C4-2B (cell line): ENCODE measurements around the gene RPL26.
"Not testable (repeated sequence)": the region's sequence is repeated elsewhere in the genome, so short reads cannot be mapped to it uniquely, and the experiment has no call there.

Experiments used
- ZFX ChIP-seq: fragments of 450-650 bp; IDR thresholded peaks from 2 replicates; pipeline ENCODE4 v1.6.1; 2017
- TF ChIP-seq, protein P1 (sequence below): fragments of 450-650 bp; conservative IDR thresholded peaks from 2 replicates; pipeline ENCODE4 v1.5.1; 2017; ENCODE audit warnings: mild to moderate bottlenecking

DNA sequence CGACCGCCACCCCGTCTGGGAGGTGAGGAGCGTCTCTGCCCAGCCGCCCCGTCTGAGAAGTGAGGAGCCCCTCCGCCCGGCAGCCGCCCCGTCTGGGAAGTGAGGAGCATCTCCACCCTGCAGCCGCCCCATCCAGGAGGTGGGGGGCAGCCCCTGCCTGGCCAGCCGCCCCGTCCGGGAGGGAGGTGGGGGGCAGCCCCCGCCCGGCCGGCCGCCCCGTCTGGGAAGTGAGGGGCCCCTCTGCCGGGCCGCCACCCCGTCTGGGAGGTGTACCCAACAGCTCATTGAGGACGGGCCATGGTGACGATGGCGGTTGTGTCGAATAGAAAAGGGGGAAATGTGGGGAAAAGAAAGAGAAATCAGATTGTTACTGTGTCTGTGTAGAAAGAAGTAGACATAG is 9.1 kb downstream of the RPL26 start:
- TF ChIP-seq, protein P1, sequence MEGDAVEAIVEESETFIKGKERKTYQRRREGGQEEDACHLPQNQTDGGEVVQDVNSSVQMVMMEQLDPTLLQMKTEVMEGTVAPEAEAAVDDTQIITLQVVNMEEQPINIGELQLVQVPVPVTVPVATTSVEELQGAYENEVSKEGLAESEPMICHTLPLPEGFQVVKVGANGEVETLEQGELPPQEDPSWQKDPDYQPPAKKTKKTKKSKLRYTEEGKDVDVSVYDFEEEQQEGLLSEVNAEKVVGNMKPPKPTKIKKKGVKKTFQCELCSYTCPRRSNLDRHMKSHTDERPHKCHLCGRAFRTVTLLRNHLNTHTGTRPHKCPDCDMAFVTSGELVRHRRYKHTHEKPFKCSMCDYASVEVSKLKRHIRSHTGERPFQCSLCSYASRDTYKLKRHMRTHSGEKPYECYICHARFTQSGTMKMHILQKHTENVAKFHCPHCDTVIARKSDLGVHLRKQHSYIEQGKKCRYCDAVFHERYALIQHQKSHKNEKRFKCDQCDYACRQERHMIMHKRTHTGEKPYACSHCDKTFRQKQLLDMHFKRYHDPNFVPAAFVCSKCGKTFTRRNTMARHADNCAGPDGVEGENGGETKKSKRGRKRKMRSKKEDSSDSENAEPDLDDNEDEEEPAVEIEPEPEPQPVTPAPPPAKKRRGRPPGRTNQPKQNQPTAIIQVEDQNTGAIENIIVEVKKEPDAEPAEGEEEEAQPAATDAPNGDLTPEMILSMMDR, result not testable (repeated sequence)
- not testable (repeated sequence) for TF ChIP-seq ZFX
